ENCODE results near the gene UAP1L1.

DNA sequence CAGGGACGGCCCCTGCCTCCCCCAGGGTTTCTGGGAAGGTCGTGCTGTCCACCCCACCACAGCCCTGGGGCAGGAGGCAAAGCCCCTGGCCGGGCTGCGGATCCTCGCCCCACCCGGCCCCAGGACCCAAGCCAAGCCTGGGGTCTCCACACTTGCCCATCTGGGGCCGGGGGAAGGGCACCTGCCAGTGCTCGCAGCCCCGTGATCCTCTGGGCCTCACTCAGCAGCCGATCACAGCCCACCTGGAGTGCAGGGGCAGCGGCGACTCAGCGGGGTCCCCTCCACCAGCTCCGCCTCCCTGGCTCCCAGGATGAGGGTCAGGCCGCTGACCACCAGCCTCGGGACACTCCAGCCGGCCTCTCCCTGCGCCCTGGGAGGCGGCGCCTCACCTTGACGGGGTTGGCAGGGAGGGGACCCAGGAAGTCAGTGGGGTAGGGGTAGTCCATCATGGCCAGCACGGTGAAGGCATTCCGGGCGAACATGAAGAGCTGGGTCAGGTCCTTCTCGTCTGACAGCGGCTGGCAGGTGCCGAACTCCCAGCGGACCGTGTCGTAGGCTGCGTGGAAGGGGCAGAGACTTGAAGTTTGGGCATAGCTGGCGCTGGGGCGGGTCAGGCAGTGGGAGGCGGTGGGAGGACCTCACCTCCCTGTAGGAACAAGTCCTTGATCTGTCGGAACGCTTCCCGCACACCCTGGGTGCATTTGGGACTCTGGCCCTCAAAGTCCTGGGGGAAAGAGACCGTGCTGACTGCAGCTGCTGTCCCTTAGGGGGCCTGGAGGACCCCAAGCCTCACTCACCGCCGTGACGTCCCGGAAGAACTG, 35.5 kb downstream of the UAP1L1 start:
- TF ChIP-seq EZH2 (IDR thresholded peaks at IDR 0.05; ENCODE audit: borderline replicate concordance): no peak
- TF ChIP-seq, protein P1, sequence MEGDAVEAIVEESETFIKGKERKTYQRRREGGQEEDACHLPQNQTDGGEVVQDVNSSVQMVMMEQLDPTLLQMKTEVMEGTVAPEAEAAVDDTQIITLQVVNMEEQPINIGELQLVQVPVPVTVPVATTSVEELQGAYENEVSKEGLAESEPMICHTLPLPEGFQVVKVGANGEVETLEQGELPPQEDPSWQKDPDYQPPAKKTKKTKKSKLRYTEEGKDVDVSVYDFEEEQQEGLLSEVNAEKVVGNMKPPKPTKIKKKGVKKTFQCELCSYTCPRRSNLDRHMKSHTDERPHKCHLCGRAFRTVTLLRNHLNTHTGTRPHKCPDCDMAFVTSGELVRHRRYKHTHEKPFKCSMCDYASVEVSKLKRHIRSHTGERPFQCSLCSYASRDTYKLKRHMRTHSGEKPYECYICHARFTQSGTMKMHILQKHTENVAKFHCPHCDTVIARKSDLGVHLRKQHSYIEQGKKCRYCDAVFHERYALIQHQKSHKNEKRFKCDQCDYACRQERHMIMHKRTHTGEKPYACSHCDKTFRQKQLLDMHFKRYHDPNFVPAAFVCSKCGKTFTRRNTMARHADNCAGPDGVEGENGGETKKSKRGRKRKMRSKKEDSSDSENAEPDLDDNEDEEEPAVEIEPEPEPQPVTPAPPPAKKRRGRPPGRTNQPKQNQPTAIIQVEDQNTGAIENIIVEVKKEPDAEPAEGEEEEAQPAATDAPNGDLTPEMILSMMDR (IDR thresholded peaks at IDR 0.05; ENCODE audit: poor library complexity): no peak

All from hepatocyte (in vitro differentiated cells).